HEK293T (cell line): ENCODE data around the gene ZNG1F.
"Not testable (repeated sequence)": the region's sequence is repeated elsewhere in the genome, so short reads cannot be mapped to it uniquely, and the experiment has no call there.

Experiments
- ARNT ChIP-seq: fragments of 450-650 bp; IDR thresholded peaks from 2 replicates; pipeline ENCODE4 v1.6.1; 2017; ENCODE audit warnings: mild to moderate bottlenecking
- ELF4 ChIP-seq: fragments of 450-650 bp; IDR thresholded peaks from 2 replicates; pipeline ENCODE4 v1.6.1; 2017; ENCODE audit warnings: antibody characterized with exemption
- FOXK2 ChIP-seq: fragments of 450-650 bp; IDR thresholded peaks from 2 replicates; pipeline ENCODE4 v1.6.1; 2016; ENCODE audit warnings: mild to moderate bottlenecking
- FOXM1 ChIP-seq: fragments of 450-650 bp; IDR thresholded peaks from 2 replicates; pipeline ENCODE4 v1.6.1; 2017; ENCODE audit warnings: mild to moderate bottlenecking, borderline replicate concordance
- HDGF ChIP-seq: fragments of 450-650 bp; IDR thresholded peaks from 2 replicates; pipeline ENCODE4 v1.6.1; 2017; ENCODE audit warnings: antibody characterized with exemption, borderline replicate concordance
- L3MBTL2 ChIP-seq: fragments of 450-650 bp; conservative IDR thresholded peaks from 2 replicates; pipeline ENCODE4 v1.6.1; 2016; ENCODE audit warnings: mild to moderate bottlenecking
- SP1 ChIP-seq: fragments of 450-650 bp; IDR thresholded peaks from 2 replicates; pipeline ENCODE4 v1.6.1; 2017
- SUZ12 ChIP-seq: fragments of 450-650 bp; IDR thresholded peaks from 2 replicates; pipeline ENCODE4 v1.6.1; 2016; ENCODE audit warnings: mild to moderate bottlenecking
- TARDBP ChIP-seq: fragments of 450-650 bp; IDR thresholded peaks from 2 replicates; pipeline ENCODE4 v1.6.1; 2016
- ZNF384 ChIP-seq: fragments of 450-650 bp; IDR thresholded peaks from 2 replicates; pipeline ENCODE4 v1.6.1; 2016

DNA sequence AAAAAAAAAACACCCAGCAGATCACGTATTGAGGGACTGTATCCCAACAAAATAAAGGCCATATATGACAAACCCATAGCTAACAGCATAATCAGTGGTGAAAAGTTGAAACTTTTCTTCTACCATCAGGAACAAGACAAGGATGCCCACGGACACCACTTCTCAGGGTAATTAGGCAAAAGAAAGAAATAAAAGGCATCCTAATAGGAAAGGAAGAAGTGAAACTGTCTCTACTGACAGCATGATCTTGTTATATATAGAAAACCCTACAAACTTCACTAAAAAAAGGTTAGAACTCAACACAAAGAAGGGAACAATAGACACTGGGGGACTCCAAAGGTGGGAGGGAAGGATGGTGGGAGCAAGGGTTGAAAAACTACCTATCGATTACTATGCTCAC lies 102.9 kb downstream of the ZNG1F start:
- not testable (repeated sequence) for TF ChIP-seq FOXM1, SP1, ARNT, SUZ12, FOXK2, L3MBTL2, ELF4, TARDBP, HDGF, ZNF384
